GM19328 (cell line): ENCODE measurements around the gene APRT.
"Not testable (repeated sequence)": the region's sequence is repeated elsewhere in the genome, so short reads cannot be mapped to it uniquely, and the experiment has no call there.

Experiments used
- ATAC-seq: cut with Tn5 transposase; IDR thresholded peaks from one replicate; pipeline ENCODE4 v1.9.1; 2021; ENCODE audit warnings: mild to moderate bottlenecking, moderate library complexity; ENCODE audit not compliant: unreplicated experiment

APRT gene

GRCh38 chr16:88775825-88776224 lies 35.9 kb downstream of the APRT start:
- no peak for ATAC-seq

- no peak for ATAC-seq
Observed at GRCh38 chr16:88774544-88775393, 37.0 kb downstream of the APRT start.

- ATAC-seq, result no peak
Observed at GRCh38 chr16:88773812-88774291, 37.9 kb downstream of the APRT start.

- ATAC-seq, result no peak
Observed at GRCh38 chr16:88772871-88773811, 38.6 kb downstream of the APRT start.

- ATAC-seq, result not testable (repeated sequence)
Observed at GRCh38 chr16:88771781-88772180, 39.9 kb downstream of the APRT start.

GRCh38 chr16:88771294-88771772 lies 40.4 kb downstream of the APRT start:
- ATAC-seq, result no peak

GRCh38 chr16:88770461-88771293 lies 41.1 kb downstream of the APRT start:
- no peak for ATAC-seq

- ATAC-seq, result no peak
Observed at GRCh38 chr16:88769617-88770460, 41.9 kb downstream of the APRT start.

- ATAC-seq, result no peak
Observed at GRCh38 chr16:88768071-88768783, 43.5 kb downstream of the APRT start.

- no peak for ATAC-seq
Observed at GRCh38 chr16:88767546-88768070, 44.1 kb downstream of the APRT start.

- ATAC-seq, result no peak
Observed at GRCh38 chr16:88766975-88767374, 44.8 kb downstream of the APRT start.

- ATAC-seq, result no peak
Observed at GRCh38 chr16:88764913-88765349, 46.8 kb downstream of the APRT start.

GRCh38 chr16:88764080-88764479 lies 47.6 kb downstream of the APRT start:
- ATAC-seq, result no peak

GRCh38 chr16:88763502-88764053 lies 48.1 kb downstream of the APRT start:
- no peak for ATAC-seq

GRCh38 chr16:88762941-88763340 lies 48.8 kb downstream of the APRT start:
- no peak for ATAC-seq

- ATAC-seq, result no peak
Observed at GRCh38 chr16:88762258-88762870, 49.4 kb downstream of the APRT start.

GRCh38 chr16:88761830-88762229 lies 49.9 kb downstream of the APRT start:
- ATAC-seq, result no peak

GRCh38 chr16:88761143-88761534 lies 50.6 kb downstream of the APRT start:
- no peak for ATAC-seq
